HG03354 (cell line): ENCODE data around the gene TMEM61.

ENCODE experiments used
- ATAC-seq: cut with Tn5 transposase; IDR thresholded peaks from one replicate; pipeline ENCODE4 v1.9.1; 2021; ENCODE audit warnings: mild to moderate bottlenecking; ENCODE audit not compliant: unreplicated experiment, poor library complexity, severe bottlenecking

Gene TMEM61

DNA sequence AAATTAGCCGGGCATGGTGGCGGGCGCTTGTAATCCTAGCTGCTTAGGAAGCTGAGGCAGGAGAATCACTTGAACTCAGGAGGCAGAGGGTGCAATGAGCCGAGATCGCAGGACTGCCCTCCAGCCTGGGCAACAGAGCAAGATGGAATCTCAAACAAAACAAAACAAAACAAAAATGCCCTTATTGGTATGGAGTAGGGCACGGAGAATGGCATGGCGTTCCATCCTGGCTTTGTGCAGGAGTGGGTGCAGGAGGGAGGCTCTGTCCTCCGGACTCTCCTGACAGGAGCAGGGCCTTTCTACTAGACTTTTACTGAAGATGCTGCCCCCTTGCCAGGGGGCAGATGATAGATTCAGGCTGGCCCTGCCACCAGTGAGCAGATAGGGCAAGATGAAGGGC is 1.0 kb downstream of the TMEM61 start:
- no peak for ATAC-seq

DNA sequence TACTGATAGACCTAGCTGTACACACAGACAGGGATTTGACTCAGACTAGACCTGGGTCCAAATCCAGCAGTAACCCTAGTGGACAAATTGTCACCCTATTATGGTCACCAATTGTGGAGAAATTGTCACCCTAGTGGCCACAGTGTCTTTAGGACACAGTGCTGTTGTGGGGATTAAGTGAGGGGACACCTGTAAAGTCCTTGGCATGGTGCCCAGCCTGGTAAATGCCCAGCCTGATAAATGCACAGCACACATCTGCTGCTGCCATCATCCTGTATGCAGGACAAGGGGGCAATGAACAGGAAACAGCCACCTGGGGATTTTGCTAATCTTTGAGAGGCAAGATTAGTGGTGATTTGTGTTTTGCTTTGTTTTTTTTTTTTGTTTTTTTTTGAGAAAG is 2.3 kb downstream of the TMEM61 start:
- no peak for ATAC-seq

DNA sequence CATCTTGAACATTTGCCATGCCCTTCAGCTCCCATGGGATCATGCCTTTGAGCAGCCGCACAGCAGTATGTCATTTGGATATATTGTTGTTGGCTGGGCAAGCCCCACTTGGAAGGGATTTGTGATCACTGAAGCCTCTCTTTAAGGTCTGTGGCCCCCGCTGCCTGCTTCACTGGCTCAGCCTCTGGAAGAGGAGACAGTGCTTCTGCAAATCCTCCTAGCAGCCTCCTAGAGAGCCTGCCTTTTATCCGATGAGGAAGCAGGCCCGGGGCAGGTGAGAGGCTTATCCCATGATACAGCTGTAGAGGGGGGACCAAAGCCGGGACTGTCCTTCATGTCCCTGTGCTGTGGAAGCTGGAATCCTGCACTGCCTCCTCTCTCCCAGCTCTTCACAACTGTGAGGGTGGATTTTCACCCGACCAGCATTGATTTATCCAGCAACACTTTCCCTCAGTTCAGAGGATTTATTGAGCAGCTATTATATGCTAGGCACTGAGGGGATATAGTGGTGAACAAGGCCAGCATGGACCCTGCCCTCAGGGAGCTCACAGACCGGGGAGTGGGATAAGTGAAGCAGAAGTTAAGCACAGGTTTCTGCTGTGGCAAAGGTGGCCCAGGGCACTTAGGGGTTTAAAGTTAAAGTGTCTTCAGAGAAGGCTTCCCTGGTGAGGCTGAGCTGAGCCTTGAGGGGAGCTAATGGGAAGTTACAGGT is 3.9 kb downstream of the TMEM61 start:
- no peak for ATAC-seq

DNA sequence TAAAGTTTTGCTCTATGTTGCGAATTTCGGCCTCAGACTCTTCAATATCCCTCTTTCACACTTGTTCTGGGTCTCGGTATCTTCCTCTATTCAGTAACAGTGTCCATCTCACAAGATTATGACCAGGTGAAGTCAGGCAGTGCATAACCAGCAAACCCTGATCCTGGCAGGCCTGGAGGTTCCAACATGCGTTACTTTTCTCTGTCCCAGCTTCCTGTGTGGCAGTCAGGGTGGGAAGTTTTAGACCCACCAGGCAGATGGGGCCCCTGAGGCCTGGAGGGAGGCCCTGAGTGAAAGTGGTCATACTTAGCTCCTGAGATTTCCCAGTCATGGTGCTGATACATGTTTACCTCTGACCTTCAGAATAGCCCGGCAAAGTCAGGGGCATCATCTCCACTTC is 5.1 kb downstream of the TMEM61 start:
- no peak for ATAC-seq

DNA sequence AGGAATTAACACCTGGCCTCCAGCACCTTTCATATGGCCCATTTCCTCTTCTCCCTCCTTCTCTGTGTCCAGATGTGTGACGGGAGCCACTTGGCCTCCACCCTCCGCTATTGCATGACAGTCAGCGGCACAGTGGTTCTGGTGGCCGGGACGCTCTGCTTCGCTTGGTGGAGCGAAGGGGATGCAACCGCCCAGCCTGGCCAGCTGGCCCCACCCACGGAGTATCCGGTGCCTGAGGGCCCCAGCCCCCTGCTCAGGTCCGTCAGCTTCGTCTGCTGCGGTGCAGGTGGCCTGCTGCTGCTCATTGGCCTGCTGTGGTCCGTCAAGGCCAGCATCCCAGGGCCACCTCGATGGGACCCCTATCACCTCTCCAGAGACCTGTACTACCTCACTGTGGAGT is 5.6 kb downstream of the TMEM61 start:
- no peak for ATAC-seq

DNA sequence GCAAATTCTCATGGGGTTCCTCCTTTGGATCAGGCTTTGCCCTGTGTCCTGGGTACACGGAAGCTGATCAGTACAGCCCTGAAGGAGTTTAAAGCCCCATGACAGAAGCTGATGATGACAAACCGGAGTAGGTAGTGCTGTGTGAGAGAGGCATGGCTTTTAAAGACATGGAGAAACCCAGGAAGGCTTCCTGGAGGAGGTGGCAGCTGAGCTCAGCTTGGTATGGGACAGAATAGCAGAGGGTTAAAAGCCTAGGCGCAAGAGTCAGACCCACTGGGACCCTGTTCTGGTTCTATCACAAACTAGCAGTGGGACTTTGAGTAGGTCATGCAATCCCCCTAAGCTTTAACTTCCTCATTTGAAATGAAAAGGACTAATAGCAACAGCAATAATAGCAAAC is 6.1 kb downstream of the TMEM61 start:
- ATAC-seq: no peak

DNA sequence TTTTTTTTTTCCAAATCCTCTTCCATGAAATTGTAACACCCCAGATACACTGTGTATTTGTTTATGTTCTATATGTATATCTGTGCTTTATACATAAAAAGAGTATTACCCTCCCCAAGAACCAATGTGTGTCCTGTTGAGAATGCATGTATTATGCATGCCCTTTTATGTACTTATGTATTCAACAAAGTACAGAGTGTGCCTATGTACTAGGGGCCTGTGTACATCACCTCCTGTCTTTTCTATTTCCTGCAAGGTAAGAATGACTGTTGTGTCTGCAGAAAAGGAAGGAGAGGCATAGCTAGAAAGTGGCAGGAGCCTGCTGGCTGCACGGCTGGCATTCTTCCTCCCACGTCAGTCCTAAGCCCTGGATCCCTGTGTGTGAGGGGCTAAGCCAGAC is 7.0 kb downstream of the TMEM61 start:
- ATAC-seq: no peak

DNA sequence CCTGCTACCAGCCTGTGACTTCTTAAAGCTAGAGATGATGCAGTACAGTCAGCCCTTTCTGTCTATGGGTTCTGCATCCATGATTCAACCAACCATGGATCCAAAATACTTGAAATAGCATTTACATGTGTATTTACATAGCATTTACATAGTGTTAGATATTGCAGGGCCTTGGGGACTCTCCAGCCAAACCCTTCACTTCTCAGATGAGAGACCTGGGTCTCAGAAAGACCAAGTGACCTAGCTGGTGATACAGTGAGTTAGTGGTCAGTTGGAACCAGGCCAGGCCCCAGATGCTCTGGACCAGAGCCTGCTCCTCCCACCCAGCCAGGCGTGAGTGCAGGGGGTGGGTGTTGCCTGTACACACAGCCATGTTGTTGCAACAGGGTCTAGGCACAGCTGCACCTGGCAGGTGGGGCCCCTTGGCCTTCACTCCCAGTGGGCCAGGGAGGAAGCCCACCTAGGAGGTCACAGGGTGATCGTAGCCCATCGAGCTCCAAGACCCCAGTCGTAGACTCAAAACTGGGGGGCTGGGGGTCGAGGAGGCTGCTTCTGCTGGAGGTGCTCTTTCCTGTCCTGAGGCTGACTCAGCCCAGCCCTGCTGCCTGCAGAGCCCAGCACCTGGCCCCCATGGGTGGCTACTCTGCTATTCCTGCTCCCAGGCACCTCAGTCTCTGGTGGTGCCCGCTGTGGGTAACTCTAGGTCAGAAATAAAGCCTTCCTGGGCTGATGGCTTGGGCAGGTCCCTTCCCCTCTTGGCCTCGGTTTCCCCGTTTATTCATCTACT is 7.7 kb downstream of the TMEM61 start:
- ATAC-seq: no peak

DNA sequence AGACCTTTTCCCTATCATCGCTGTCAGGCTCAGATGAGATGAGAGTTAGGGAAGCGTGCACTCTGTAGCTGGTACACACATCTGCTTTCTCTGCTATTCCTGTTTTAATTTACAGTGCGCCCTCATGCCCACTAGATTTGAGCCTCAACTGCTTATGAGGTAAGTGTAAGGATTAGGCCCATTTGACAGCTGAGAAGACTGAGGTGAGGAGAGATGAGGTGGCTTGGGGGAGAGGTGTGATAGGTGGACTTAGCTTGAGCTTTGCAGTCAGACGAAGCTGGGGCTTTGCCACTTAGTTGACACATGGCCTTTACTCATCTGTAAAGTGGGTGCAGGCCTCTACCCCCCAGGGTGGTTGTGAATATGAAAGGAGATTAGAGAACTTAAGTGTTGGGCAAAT is 8.5 kb downstream of the TMEM61 start:
- no peak for ATAC-seq

DNA sequence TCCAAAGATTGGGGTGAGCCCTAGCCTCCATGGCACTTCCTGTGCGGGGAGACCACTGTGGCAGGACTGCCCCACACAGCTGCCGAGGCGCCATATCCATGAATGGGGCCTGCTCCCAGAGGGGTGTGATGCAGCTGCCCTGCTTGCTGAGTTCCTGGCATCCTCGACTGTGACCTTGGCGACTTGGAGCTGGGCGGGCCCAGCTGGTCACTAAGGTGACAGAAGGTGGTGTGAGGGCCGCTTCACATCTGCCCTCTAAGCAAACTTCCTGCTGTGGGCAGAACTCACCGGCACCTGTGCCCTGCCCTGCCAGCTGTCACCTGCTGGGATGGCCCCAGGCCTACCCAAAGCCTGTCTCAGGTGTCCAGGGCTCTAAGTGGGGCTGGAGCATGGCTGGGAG is 9.0 kb downstream of the TMEM61 start:
- ATAC-seq: no peak

DNA sequence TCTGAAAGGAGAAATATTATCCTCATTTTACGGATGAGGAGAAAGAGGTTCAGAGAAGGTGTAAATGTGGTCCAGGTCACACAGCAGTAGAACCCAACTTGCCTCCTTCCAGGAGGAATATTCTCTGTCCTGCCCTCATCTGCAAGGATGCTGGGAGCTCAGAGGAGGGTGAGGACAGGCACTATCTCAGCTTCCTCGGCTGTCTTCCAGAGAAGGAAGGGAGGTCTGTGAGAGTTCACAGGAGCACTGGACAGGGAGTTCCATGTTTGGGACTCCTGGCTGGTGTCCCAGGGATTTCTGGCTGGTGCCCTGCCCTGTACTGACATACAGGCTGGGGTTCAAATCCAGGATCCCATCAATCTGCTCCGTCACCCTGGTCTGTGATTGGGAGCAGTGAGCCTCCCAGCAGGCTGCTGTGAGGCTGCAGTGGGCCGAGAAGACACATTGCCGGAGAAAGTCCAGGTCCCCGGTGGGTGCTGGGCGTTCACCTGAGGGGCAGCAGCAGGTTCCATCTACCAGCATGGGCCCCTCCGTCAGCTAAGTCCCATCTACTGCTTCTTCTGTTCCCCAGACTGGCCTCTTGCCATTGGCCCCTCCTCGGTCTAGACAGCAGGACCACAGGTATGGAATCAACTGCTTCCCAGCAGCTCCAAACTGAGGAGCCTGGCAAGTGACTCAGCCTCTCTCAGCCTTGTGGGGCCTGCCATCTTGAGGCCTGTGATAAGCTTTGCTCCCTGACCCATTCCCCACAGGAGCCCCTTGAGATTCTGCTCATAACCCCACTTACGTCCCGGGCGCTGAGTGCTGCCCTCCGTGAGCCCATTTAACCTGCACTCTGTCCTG is 9.8 kb downstream of the TMEM61 start:
- ATAC-seq: no peak

DNA sequence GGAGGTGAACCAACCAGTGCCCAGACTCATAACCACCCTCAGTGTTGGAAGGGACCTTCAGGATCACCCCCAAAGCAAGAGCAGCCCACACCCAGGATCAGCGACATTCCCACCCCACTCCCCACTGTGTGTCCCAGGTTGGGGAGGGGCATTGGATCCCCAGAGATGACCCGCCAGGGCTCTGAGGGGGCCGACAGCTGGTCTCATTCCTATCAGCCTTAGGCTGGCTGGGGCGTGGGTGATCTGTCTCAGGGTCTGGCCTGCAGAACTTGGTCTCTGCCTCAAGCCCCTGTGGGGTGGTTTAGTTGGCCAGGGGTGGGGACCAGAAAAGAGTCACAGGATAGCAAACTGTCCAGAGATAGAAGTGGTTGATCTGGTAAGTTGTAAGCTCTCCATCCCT is 10.5 kb downstream of the TMEM61 start:
- ATAC-seq: no peak

DNA sequence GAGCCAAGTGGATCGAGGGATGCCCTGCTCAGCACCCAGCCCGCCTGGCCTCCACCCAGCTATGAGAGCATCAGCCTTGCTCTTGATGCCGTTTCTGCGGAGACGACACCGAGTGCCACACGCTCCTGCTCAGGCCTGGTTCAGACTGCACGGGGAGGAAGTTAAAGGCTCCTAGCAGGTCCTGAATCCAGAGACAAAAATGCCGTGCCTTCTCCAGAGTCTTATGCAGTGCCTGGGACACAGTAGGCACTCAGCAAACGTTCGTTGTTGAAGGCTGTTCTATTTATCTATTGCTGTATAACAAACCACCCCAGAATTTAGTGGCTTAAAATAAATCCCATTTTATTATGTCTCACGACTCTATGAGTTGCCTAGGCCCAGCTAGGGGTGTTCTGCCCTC is 11.5 kb downstream of the TMEM61 start:
- no peak for ATAC-seq

DNA sequence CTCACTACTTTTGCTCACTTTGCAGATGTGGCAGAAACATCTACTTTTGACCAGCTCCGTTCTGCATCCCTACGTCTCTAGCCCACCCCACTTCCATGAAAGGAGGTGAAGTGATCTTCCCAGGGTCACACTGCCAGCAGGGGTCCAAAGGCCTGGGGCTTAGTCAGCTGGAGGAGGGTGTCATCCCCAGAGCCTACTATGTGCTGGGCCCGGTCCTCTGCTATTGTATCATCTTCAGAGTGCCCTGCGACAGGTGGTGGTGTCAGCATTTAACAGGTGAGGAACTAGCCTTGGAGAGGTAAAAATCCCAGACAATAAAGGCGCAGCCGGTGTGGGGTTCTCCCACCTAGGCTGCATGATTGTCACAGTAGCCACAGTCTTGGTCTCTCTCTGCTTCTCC is 12.7 kb downstream of the TMEM61 start:
- no peak for ATAC-seq

DNA sequence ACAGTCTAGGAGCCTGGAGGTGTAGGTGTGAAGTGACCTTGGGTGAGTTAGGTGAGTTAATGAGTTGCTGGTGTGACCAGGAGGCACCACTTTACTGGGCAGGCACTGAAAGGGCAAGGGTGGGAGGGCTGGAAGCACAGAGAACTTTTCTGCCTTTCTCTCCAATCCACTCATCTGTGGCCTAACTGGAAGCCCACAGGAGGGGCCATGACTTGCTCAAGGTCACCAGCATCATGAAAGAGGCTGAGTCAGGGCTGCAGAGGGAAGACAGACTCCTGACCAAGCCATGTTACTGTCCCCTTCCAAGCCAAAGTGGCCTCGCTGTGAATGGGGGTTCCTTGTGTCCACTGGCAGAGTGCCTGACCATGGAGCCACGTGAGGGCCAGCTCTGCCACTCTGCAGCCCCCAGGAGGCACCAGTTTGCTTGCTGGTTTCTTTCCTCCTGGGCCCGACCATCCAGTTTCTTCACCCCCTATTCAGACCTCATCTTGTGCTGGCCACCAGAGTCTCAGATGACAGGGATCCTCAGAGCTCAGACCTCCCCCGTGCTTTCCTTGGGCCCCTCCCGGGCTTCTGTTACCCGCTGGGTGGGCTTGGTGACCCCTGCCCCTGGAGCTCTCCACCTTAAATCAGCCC is 14.0 kb downstream of the TMEM61 start:
- ATAC-seq: no peak

DNA sequence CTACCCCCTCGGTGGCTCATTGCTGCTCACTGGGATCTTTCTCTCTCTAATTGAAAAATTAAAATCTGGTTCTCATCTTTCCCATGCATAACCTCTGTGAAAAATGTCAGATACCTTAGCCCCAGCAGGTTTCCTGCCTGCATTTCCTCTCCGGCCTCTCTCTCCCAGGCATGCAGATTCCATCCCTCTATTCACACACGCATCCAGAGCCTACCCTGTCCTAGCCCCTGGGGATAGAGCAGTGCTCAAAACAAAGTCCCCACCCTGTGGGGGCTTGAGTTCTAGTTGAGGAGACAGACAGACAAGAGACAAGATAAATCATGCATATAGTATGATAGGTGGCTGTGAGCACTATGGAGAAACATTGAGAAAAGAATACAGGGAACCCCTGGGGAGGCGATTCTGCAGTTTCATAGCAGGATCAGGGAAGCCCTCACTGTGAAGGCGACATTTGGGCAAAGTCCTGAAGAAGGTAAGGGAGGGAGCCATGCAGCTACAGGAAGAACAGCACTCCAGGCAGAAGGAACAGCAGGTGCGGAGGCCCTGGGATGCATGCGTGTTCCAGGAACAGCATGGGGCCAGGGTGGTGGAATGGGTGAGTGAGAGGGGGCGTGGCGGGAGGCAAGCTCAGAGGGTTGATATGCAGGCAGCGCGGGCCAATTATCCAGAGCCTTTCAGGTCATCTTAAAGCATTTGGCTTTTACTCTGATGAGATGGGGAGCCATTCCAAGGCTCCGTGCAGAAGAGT is 14.8 kb downstream of the TMEM61 start:
- ATAC-seq: no peak

DNA sequence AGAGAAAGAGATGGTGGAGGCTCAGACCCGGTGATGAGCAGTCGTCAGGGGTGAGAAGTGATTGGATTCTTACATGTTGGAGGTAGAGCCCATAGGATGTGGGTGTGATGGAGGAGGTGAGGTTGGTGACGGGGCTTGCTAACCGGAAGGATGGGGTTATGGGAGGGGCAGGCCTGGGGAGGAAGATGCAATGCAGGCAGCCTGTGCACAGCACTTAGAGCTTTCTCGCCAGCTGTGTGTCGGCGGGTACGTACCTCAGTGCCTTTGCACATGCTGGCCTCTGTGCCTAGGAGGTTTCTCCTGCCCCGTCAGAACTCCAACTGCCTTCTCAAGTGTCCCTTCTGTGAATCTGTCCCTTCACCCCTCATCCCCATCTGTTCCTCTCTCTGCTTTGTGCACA is 15.4 kb downstream of the TMEM61 start:
- no peak for ATAC-seq

DNA sequence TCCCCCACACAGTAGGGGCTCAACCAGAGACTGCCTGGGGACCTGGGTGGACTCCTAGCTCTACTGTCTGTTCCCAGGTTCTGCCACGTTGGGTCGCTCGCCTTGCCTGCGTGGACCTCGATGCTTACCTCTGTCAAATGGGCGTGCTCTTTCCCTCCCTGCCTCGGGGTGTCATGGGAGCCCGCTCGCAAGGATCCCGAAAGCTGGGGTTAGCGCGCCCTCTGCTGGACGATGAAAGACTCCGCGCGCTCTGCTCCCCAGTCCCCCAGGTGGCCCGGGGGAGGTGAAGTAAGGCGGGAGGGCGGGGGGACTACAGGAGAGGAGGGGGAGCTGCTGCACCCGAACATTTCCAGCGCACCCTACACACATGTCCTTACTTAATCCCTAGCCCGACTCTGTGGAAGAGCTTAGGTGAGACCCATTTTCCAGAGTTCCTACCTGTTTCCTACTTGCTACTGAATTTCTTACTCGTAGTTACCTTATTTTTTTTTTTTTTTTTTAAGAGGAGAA is 16.0 kb downstream of the TMEM61 start:
- peak; percentile 90 for ATAC-seq
